Neural cell (in vitro differentiated cells): ENCODE results near the gene SNRPA1.

ENCODE experiments used
- CTCF ChIP-seq: fragments of 450-650 bp; IDR thresholded peaks from 2 replicates; pipeline ENCODE4 v1.5.1; 2014; ENCODE audit warnings: antibody characterized with exemption, mild to moderate bottlenecking, moderate library complexity; ENCODE audit not compliant: poor library complexity, severe bottlenecking
- EP300 ChIP-seq: fragments of 450-650 bp; conservative IDR thresholded peaks from 2 replicates; pipeline ENCODE4 v1.6.1; 2014; ENCODE audit warnings: antibody characterized with exemption, mild to moderate bottlenecking, moderate library complexity; ENCODE audit not compliant: poor library complexity, severe bottlenecking
- EZH2 ChIP-seq: fragments of 200-600, 300-800 bp; shearing (Covaris generic), sonication (generic); IDR thresholded peaks from 2 replicates; pipeline ENCODE4 v1.6.1; 2014; ENCODE audit warnings: antibody characterized with exemption, low read length, borderline replicate concordance, mild to moderate bottlenecking; ENCODE audit not compliant: insufficient read depth, poor library complexity, severe bottlenecking
- MXI1 ChIP-seq: fragments of 450-650 bp; conservative IDR thresholded peaks from 2 replicates; pipeline ENCODE4 v1.6.1; 2014; ENCODE audit warnings: antibody characterized with exemption, mild to moderate bottlenecking; ENCODE audit not compliant: poor library complexity, severe bottlenecking
- POLR2AphosphoS5 ChIP-seq: IDR thresholded peaks from 2 replicates; pipeline ENCODE4 v1.6.1; 2012
- RAD21 ChIP-seq: fragments of 450-650 bp; conservative IDR thresholded peaks from 2 replicates; pipeline ENCODE4 v1.6.1; 2014; ENCODE audit warnings: antibody characterized with exemption, mild to moderate bottlenecking, moderate library complexity
- REST ChIP-seq: IDR thresholded peaks from 2 replicates; pipeline ENCODE4 v1.6.1; 2012; ENCODE audit warnings: borderline replicate concordance
- SMC3 ChIP-seq: fragments of 450-650 bp; conservative IDR thresholded peaks from 2 replicates; pipeline ENCODE4 v1.6.1; 2014; ENCODE audit warnings: antibody characterized with exemption, mild to moderate bottlenecking, moderate library complexity; ENCODE audit not compliant: poor library complexity
- TAF1 ChIP-seq: IDR thresholded peaks from 2 replicates; pipeline ENCODE4 v1.6.1; 2012; ENCODE audit warnings: low read depth

GRCh38 chr15:101242160-101242998 is 52.7 kb downstream of the SNRPA1 start:
- TF ChIP-seq EZH2 (no peak), CTCF (no peak), REST (no peak), POLR2AphosphoS5 (no peak), RAD21 (no peak), MXI1 (no peak), SMC3 (no peak), TAF1 (no peak), EP300 (no peak)
